Esophagus muscularis mucosa (tissue), 3 donors: ENCODE measurements around the gene VIM.

Experiments used
- POLR2A ChIP-seq: fragments of 450-650 bp; IDR thresholded peaks from one replicate; pipeline ENCODE4 v1.6.1; 2017; ENCODE audit warnings: antibody characterized with exemption, moderate library complexity, mild to moderate bottlenecking, low read depth
- POLR2AphosphoS5 ChIP-seq, 2 donors: sonication (generic); formaldehyde crosslinking; IDR thresholded peaks; one replicate each; pipeline ENCODE4 v1.6.1; 2017; ENCODE audit warnings: antibody characterized with exemption in 2 of 2
- TF ChIP-seq, protein P1 (sequence below), 3 experiments: fragments of 200-600 bp in 2 of 3; fragments of 450-650 bp in 1 of 3; sonication (generic) in 2 of 3; IDR thresholded peaks; one replicate each; pipeline ENCODE4 v1.5.1; 2017 to 2019; ENCODE audit warnings: antibody characterized with exemption in 3 of 3, mild to moderate bottlenecking in 2 of 3, moderate library complexity in 1 of 3

DNA sequence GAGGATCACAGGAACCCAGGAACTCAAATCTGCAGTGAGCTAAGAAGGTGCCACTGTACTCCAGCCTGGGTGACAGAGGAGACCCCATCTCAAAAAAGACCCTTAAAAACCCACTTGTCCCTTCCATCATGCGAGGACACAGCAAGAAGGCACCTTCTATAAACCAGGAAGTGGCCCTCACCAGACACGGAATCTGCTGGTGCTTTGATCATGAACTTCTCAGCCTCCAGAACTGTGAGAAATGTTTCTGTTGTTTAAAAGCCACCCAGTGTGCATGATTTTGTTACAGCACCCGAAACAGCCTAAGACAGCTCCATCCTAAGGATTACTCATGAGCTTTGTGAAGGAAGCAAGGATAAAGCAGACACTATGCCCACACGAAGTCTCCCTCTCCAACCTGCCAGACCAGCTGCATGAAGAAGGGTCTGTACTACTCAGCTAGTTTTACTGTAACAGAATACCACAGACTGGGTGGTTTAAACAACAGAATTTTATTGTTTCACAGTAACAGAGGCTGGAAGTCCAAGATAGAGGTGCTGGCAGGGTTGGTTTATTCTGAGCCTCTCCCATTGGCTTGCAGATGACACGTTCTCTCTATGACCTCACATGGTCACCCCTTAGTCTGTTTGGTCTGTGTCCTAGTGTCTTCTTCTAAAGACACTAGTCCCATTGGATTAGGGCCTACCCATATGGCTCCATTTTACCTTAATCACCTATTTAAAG, 13.7 kb downstream of the VIM start:
- TF ChIP-seq POLR2AphosphoS5 (IDR thresholded peaks at IDR 0.05) = no peak
- TF ChIP-seq, protein P1, sequence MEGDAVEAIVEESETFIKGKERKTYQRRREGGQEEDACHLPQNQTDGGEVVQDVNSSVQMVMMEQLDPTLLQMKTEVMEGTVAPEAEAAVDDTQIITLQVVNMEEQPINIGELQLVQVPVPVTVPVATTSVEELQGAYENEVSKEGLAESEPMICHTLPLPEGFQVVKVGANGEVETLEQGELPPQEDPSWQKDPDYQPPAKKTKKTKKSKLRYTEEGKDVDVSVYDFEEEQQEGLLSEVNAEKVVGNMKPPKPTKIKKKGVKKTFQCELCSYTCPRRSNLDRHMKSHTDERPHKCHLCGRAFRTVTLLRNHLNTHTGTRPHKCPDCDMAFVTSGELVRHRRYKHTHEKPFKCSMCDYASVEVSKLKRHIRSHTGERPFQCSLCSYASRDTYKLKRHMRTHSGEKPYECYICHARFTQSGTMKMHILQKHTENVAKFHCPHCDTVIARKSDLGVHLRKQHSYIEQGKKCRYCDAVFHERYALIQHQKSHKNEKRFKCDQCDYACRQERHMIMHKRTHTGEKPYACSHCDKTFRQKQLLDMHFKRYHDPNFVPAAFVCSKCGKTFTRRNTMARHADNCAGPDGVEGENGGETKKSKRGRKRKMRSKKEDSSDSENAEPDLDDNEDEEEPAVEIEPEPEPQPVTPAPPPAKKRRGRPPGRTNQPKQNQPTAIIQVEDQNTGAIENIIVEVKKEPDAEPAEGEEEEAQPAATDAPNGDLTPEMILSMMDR (IDR thresholded peaks at IDR 0.05) = no peak
- TF ChIP-seq POLR2A = no peak
